Endothelial cell of umbilical vein (primary cell): ENCODE results near the gene GPNMB. TPM values are rescaled to one million over a fixed set of nuclear protein-coding genes. Genes with fewer than 3 reads are reported as not detected.

ENCODE experiments used
- BruUV-seq: library from RNA; stranded (reverse); fragments of 400-500 nt; replicated peaks from 2 replicates; lab custom pipeline; 2021; lab: Mats Ljungman, UMichigan
- CTCF ChIA-PET: fragments of 300-600, 350-600 bp; sonication (Branson Sonifier 250); formaldehyde crosslinking; loops from one replicate; lab custom pipeline; 2021; ENCODE audit warnings: antibody characterized with exemption, inconsistent platforms; lab: Charles Lee
- POLR2A ChIA-PET: fragments of 300-600, 350-600 bp; sonication (Branson Sonifier 250); formaldehyde crosslinking; loops from one replicate; lab custom pipeline; 2021; ENCODE audit warnings: antibody characterized with exemption, inconsistent platforms; lab: Charles Lee
- DNase-seq: peaks from one replicate; pipeline ENCODE4 v3.0.0-alpha.2; 2011; ENCODE audit warnings: low read depth, low spot score
- FAIRE-seq: peaks from 2 replicates; lab custom pipeline; 2011; peaks lifted over from hg19 to GRCh38; lab: Jason Lieb, UNC
- H2AFZ ChIP-seq: 2 replicates; pipeline ENCODE4 v1.6.0; 2012; ENCODE audit warnings: low read depth, low read length, control low read depth, inconsistent platforms
- H3K27ac ChIP-seq: 2 replicates; pipeline ENCODE4 v1.5.1; 2011; ENCODE audit warnings: low read depth, mild to moderate bottlenecking, control low read depth, low read length, moderate library complexity; ENCODE audit not compliant: insufficient read depth
- H3K27me3 ChIP-seq, 2 experiments: 2 replicates each; pipeline versions ENCODE4 v1.6.0 to v1.6.1; 2011; ENCODE audit warnings: low read length in 2 of 2, mixed read lengths in 1 of 2; ENCODE audit not compliant: control insufficient read depth in 2 of 2, insufficient read depth in 2 of 2
- H3K36me3 ChIP-seq, 2 experiments: 2 replicates in 1 of 2; 3 replicates in 1 of 2; pipeline ENCODE4 v1.5.1; 2011; ENCODE audit warnings: low read length in 2 of 2, mild to moderate bottlenecking in 1 of 2, moderate library complexity in 1 of 2; ENCODE audit not compliant: control insufficient read depth in 2 of 2, insufficient read depth in 2 of 2; ENCODE audit errors: extremely low read depth in 1 of 2
- H3K4me1 ChIP-seq: 3 replicates; pipeline ENCODE4 v1.5.1; 2011; ENCODE audit warnings: mild to moderate bottlenecking, low read length; ENCODE audit not compliant: control insufficient read depth, insufficient read depth; ENCODE audit errors: extremely low read depth
- H3K4me2 ChIP-seq: 2 replicates; pipeline ENCODE4 v1.6.1; 2011; ENCODE audit warnings: low read length, control low read depth, mixed read lengths; ENCODE audit not compliant: insufficient read depth
- H3K4me3 ChIP-seq, 3 experiments: fragments of 200-600 bp in 1 of 3; sonication (generic), shearing (Covaris generic) in 1 of 3; replicated peaks in 1 of 3; 2 replicates each; pipeline ENCODE4 v1.5.1; 2011 to 2016; ENCODE audit warnings: control low read depth in 3 of 3, low read length in 3 of 3, mild to moderate bottlenecking in 2 of 3, inconsistent platforms in 1 of 3, low read depth in 1 of 3, moderate library complexity in 1 of 3; ENCODE audit not compliant: insufficient read depth in 1 of 3
- H3K79me2 ChIP-seq: 2 replicates; pipeline ENCODE4 v1.6.0; 2012; ENCODE audit warnings: low read length, inconsistent platforms; ENCODE audit not compliant: control insufficient read depth, insufficient read depth
- H3K9ac ChIP-seq: replicated peaks from 2 replicates; pipeline ENCODE3; 2011; ENCODE audit warnings: low read length, control low read depth; ENCODE audit not compliant: insufficient read depth; ENCODE audit errors: extremely low read depth
- H3K9me1 ChIP-seq: replicated peaks from 3 replicates; pipeline ENCODE4 v1.6.0; 2011; ENCODE audit warnings: mild to moderate bottlenecking, low read length; ENCODE audit not compliant: control insufficient read depth, insufficient read depth; ENCODE audit errors: extremely low read depth
- H3K9me3 ChIP-seq: replicated peaks from 2 replicates; pipeline ENCODE4 v1.5.1; 2012; ENCODE audit warnings: low read length, inconsistent platforms; ENCODE audit not compliant: control insufficient read depth, insufficient read depth
- H4K20me1 ChIP-seq: replicated peaks from 2 replicates; pipeline ENCODE3; 2011; ENCODE audit warnings: mild to moderate bottlenecking, low read length; ENCODE audit not compliant: control insufficient read depth, insufficient read depth; ENCODE audit errors: extremely low read depth
- EZH2 ChIP-seq: IDR thresholded peaks from 2 replicates; pipeline ENCODE4 v1.6.1; 2012; ENCODE audit warnings: borderline replicate concordance, low read depth, mild to moderate bottlenecking, moderate library complexity, low read length, inconsistent platforms; ENCODE audit not compliant: severe bottlenecking
- FOS ChIP-seq: IDR thresholded peaks from 2 replicates; pipeline ENCODE4 v1.6.1; 2011; ENCODE audit warnings: mild to moderate bottlenecking, low read length, moderate library complexity, borderline replicate concordance; ENCODE audit not compliant: insufficient read depth
- GATA2 ChIP-seq: IDR thresholded peaks from 2 replicates; pipeline ENCODE4 v1.7.0; 2011; ENCODE audit warnings: low read depth, mild to moderate bottlenecking, moderate library complexity, mixed read lengths, low read length; ENCODE audit not compliant: insufficient read length, insufficient read depth
- JUN ChIP-seq: IDR thresholded peaks from 2 replicates; pipeline ENCODE4 v1.6.1; 2011; ENCODE audit warnings: borderline replicate concordance, low read depth; ENCODE audit not compliant: insufficient read length, insufficient read depth
- MYC ChIP-seq: IDR thresholded peaks from one replicate; pipeline ENCODE4 v1.6.1; 2011; ENCODE audit warnings: mild to moderate bottlenecking, low read depth, low read length
- POLR2A ChIP-seq: IDR thresholded peaks from 2 replicates; pipeline ENCODE4 v1.6.1; 2012; ENCODE audit warnings: low read depth, mild to moderate bottlenecking, control low read depth, low read length
- POLR2AphosphoS5 ChIP-seq: IDR thresholded peaks from 2 replicates; pipeline ENCODE4 v1.6.1; 2012; ENCODE audit warnings: low read depth, mild to moderate bottlenecking, control low read depth, low read length, moderate library complexity; ENCODE audit not compliant: insufficient read depth
- dilution Hi-C: fragments of 300-500 bp; cut with MboI; formaldehyde crosslinking; loops from one replicate; pipeline ENCODE4 v1.15.0; 2019; ENCODE audit warnings: low sequenced_read_pairs; ENCODE audit not compliant: extremely low pct_ligation_motif_present
- intact Hi-C: fragments of 100-400 bp; cut with micrococcal nuclease; formaldehyde crosslinking; loops from one replicate; pipeline ENCODE4 v1.10.0; 2022
- polyA plus RNA-seq, 4 experiments: library from polyadenylated mRNA; depleted of rRNA in 3 of 4; stranded (reverse) in 3 of 4; unstranded in 1 of 4; fragments of >200 nt; gene quantifications; 2 replicates each; pipeline versions ENCODE4 v1.2.1 to v1.2.3, GENCODE V29; 2011 to 2012; ENCODE audit warnings: missing spikeins in 1 of 4
- total RNA-seq: library from RNA; stranded (reverse); gene quantifications from 2 replicates; pipeline ENCODE4 v1.2.3, GENCODE V29; 2021
- TF ChIP-seq, protein P1 (sequence below), 2 donors: IDR thresholded peaks; 1 replicate in 1 of 2; 2 replicates in 1 of 2; pipeline ENCODE4 v1.5.1; 2011; ENCODE audit warnings: low read length in 2 of 2, mild to moderate bottlenecking in 2 of 2, moderate library complexity in 2 of 2, control low read depth in 1 of 2, inconsistent platforms in 1 of 2, low read depth in 1 of 2; ENCODE audit not compliant: insufficient read depth in 1 of 2; ENCODE audit errors: extremely low read depth in 1 of 2
- TF ChIP-seq, protein P2 (sequence below): IDR thresholded peaks from 2 replicates; pipeline ENCODE4 v1.6.1; 2011; ENCODE audit not compliant: insufficient read depth, insufficient read length

Gene GPNMB
- total and polyA plus RNA-seq, 2 donors (not counting 3 experiments of a cell fraction or from before 2014, with no cell fraction given), result 0.29 to 0.33 TPM

DNA sequence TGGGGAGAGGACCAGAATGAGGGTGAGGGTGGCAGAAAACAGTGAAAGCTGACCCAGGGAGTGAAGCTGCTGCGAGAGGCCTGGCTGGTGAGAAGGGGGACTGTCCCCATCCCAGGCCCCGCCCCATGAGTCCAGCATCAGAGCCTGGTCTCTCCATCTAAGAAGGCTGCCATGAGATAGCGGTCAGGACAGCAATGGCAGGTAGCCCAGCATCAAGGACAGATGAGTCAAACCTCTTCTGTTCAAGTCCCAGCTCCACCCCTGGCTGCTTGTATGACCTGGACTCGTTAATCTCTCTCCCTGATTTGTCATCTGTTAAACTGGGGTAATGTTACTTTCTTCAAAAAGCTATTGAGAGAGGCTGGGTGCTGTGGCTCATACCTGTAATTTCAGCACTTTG is 22.2 kb downstream of the GPNMB start:
- no peaks in the 10 kb centered on the region for H4K20me1 ChIP-seq
- ChIA-PET POLR2A (no interaction called here), CTCF (interaction anchor here (0.8 to 7.5 kb wide), 5 partner anchors 9 to 276 kb away, joined by 3 to 88 read pairs (median 4); no protein-coding TSS in a partner anchor)
- no peaks in the 10 kb centered on the region for H3K27me3 ChIP-seq
- FAIRE-seq (no peak), DNase-seq (no peak)
- no peak overlapping the region for H3K9ac ChIP-seq
- TF ChIP-seq, protein P1, sequence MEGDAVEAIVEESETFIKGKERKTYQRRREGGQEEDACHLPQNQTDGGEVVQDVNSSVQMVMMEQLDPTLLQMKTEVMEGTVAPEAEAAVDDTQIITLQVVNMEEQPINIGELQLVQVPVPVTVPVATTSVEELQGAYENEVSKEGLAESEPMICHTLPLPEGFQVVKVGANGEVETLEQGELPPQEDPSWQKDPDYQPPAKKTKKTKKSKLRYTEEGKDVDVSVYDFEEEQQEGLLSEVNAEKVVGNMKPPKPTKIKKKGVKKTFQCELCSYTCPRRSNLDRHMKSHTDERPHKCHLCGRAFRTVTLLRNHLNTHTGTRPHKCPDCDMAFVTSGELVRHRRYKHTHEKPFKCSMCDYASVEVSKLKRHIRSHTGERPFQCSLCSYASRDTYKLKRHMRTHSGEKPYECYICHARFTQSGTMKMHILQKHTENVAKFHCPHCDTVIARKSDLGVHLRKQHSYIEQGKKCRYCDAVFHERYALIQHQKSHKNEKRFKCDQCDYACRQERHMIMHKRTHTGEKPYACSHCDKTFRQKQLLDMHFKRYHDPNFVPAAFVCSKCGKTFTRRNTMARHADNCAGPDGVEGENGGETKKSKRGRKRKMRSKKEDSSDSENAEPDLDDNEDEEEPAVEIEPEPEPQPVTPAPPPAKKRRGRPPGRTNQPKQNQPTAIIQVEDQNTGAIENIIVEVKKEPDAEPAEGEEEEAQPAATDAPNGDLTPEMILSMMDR (IDR thresholded peaks at IDR 0.05; ENCODE audit: extremely low read depth in 1 of 2, insufficient read depth in 1 of 2, low read depth in 1 of 2, low read length in 2 of 2), result no peak
- TF ChIP-seq JUN (no peak), GATA2 (no peak), FOS (no peak), POLR2A (no peak), MYC (no peak), POLR2AphosphoS5 (no peak), EZH2 (no peak)
- TF ChIP-seq, protein P2, sequence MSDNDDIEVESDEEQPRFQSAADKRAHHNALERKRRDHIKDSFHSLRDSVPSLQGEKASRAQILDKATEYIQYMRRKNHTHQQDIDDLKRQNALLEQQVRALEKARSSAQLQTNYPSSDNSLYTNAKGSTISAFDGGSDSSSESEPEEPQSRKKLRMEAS, result no peak
- no peak overlapping the region for H3K4me2 ChIP-seq
- no peak overlapping the region for H3K27ac ChIP-seq
- BruUV-seq, result no TSS peak
- intact Hi-C loops, result loop anchor here (10.0 kb wide), 1 partner anchor 744 kb away; no protein-coding TSS in a partner anchor
- no peaks in the 10 kb centered on the region for H3K36me3 ChIP-seq
- no peak overlapping the region for H2AFZ ChIP-seq
- dilution Hi-C loops, result no loop called here
- no peaks in the 10 kb centered on the region for H3K9me1 ChIP-seq
- H3K4me3 ChIP-seq, result no peak overlapping the region
- peaks cover 7% of the 10 kb centered on the region for H3K4me1 ChIP-seq
- no peaks in the 10 kb centered on the region for H3K9me3 ChIP-seq
- H3K79me2 ChIP-seq, result no peaks in the 10 kb centered on the region
